ENCODE measurements around the gene CNIH2. TPM values are rescaled to one million over a fixed set of nuclear protein-coding genes. Genes with fewer than 3 reads are reported as not detected.
"Not testable (repeated sequence)": the region's sequence is repeated elsewhere in the genome, so short reads cannot be mapped to it uniquely, and the experiment has no call there.

CNIH2 gene
- total RNA-seq, 3 donors from 2014 or later: 1.0 to 1.9 (median 1.3) TPM

- no peaks in the 10 kb centered on the region for H3K9me3 ChIP-seq
- ATAC-seq (no peak), DNase-seq (no peak)
- intact Hi-C loops (cut with DNase I, micrococcal nuclease): no loop called here
- H3K36me3 ChIP-seq (ENCODE audit: low read depth): no peaks in the 10 kb centered on the region
- TF ChIP-seq, protein P1, sequence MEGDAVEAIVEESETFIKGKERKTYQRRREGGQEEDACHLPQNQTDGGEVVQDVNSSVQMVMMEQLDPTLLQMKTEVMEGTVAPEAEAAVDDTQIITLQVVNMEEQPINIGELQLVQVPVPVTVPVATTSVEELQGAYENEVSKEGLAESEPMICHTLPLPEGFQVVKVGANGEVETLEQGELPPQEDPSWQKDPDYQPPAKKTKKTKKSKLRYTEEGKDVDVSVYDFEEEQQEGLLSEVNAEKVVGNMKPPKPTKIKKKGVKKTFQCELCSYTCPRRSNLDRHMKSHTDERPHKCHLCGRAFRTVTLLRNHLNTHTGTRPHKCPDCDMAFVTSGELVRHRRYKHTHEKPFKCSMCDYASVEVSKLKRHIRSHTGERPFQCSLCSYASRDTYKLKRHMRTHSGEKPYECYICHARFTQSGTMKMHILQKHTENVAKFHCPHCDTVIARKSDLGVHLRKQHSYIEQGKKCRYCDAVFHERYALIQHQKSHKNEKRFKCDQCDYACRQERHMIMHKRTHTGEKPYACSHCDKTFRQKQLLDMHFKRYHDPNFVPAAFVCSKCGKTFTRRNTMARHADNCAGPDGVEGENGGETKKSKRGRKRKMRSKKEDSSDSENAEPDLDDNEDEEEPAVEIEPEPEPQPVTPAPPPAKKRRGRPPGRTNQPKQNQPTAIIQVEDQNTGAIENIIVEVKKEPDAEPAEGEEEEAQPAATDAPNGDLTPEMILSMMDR (IDR thresholded peaks at IDR 0.05): no peak
- H3K4me3 ChIP-seq: no peak overlapping the region
- no peaks in the 10 kb centered on the region for H3K4me1 ChIP-seq (ENCODE audit: low read depth)
Measured at GRCh38 chr11:66247801-66248200, 30.2 kb upstream of the CNIH2 start.

GRCh38 chr11:66248903-66249302 is 29.1 kb upstream of the CNIH2 start:
- no peaks in the 10 kb centered on the region for H3K9me3 ChIP-seq
- DNase-seq: no peak
- no peaks in the 10 kb centered on the region for H3K36me3 ChIP-seq (ENCODE audit: low read depth)
- no peaks in the 10 kb centered on the region for H3K4me1 ChIP-seq (ENCODE audit: low read depth)
- TF ChIP-seq, protein P1 (IDR thresholded peaks at IDR 0.05): no peak
- no peak for ATAC-seq
- intact Hi-C loops (cut with DNase I, micrococcal nuclease): no loop called here
- H3K4me3 ChIP-seq: no peak overlapping the region

- TF ChIP-seq, protein P1 (IDR thresholded peaks at IDR 0.05): no peak
- no peaks in the 10 kb centered on the region for H3K36me3 ChIP-seq (ENCODE audit: low read depth)
- no peak for DNase-seq
- ATAC-seq: no peak
- peaks cover 1% of the 10 kb centered on the region for H3K4me1 ChIP-seq (ENCODE audit: low read depth)
- no peak overlapping the region for H3K4me3 ChIP-seq
- intact Hi-C loops (cut with DNase I, micrococcal nuclease): no loop called here
- H3K9me3 ChIP-seq: no peaks in the 10 kb centered on the region
Measured at GRCh38 chr11:66251809-66252208, 26.2 kb upstream of the CNIH2 start.

GRCh38 chr11:66253081-66253480 is 24.9 kb upstream of the CNIH2 start:
- intact Hi-C loops (cut with DNase I, micrococcal nuclease); H3K4me3 ChIP-seq; H3K36me3 ChIP-seq (ENCODE audit: low read depth); H3K9me3 ChIP-seq; ATAC-seq; H3K4me1 ChIP-seq (ENCODE audit: low read depth); DNase-seq: not testable (repeated sequence)

- TF ChIP-seq, protein P1 (IDR thresholded peaks at IDR 0.05): no peak
- H3K36me3 ChIP-seq (ENCODE audit: low read depth): no peaks in the 10 kb centered on the region
- no peaks in the 10 kb centered on the region for H3K9me3 ChIP-seq
- no peak overlapping the region for H3K4me3 ChIP-seq
- ATAC-seq (peak; percentile 2), DNase-seq (no peak)
- intact Hi-C loops (cut with DNase I, micrococcal nuclease): no loop called here
- peaks cover 14% of the 10 kb centered on the region for H3K4me1 ChIP-seq (ENCODE audit: low read depth)
Measured at GRCh38 chr11:66258473-66258893, 19.5 kb upstream of the CNIH2 start.

DNA sequence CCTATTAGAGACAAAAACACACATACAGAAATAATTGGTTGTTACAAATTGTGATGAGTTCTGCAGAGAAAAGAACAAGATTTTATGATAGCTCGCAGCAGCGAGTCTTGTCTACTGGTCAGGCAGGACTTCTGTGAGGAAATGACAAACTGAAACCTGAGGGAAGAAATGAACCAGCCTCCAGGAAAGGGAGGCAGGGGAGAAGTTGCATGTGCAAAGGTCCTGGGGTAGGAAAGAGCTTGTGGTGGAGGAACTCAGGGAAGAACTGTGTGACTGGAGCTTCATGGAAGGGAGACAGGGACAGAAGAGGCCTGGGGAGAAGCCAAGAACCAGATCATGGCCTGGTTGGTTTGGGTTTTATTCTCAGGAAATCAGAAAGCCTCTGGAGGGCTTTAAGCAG is 18.8 kb upstream of the CNIH2 start:
- TF ChIP-seq, protein P1 (IDR thresholded peaks at IDR 0.05): no peak
- no peak for ATAC-seq

More for the DNA sequence above, 18.8 kb upstream of the CNIH2 start:
- Histone ChIP-seq H3K4me1 (ENCODE audit: low read depth) (peaks cover 14% of the 10 kb centered on the region), H3K4me3 (no peak overlapping the region), H3K36me3 (ENCODE audit: low read depth) (no peaks in the 10 kb centered on the region), H3K9me3 (no peaks in the 10 kb centered on the region)
- intact Hi-C loops (cut with DNase I, micrococcal nuclease): no loop called here
- DNase-seq: no peak

Measured in mucosa of descending colon (tissue), 3 donors.